Measurements from ENCODE around the gene SCG3. TPM values are rescaled to one million over a fixed set of nuclear protein-coding genes. Genes with fewer than 3 reads are reported as not detected.

Gene SCG3
- total and polyA plus RNA-seq, 10 donors = 0.06 to 0.16 TPM; not detected in 8

DNA sequence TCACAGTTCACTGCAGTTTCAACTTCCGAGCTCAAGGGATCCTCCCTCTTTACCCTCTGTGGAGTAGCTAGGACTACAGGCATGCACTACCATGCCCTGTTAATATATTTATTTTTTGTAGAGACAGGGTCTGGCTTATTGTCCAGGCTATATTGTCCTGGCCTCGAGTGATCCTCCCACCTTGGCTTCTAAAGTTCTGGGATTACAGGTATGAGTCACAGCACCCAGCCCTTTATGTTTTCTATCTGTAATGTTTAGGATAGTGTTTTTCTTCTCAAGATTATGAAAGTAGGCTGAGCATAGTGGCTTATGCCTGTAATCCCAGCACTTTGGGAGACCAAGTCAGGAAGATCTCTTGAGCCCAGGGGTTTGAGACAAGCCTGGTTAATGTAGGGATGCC is 11.9 kb upstream of the SCG3 start:
- intact Hi-C loops (cut with DNase I; ENCODE audit: low total_unique reads) = no loop called here
- no peak overlapping the region for H3K27ac ChIP-seq
- TF ChIP-seq POLR2AphosphoS5 (IDR thresholded peaks at IDR 0.05) (no peak), CTCF (IDR thresholded peaks at IDR 0.05 in 8 of 11, conservative IDR thresholded peaks at IDR 0.05 in 3 of 11) (no peak), POLR2A (IDR thresholded peaks at IDR 0.05) (no peak)
- H3K36me3 ChIP-seq = no peaks in the 10 kb centered on the region
- H3K27me3 ChIP-seq (replicated peaks in 1 of 7) = no peaks in the 10 kb centered on the region
- no peak for DNase-seq
- no peak overlapping the region for H3K4me3 ChIP-seq
- H3K9me3 ChIP-seq = no peaks in the 10 kb centered on the region
- 78 to 88% (median 82%) methylated on average over 2 of the region's 2 CpGs for WGBS, 5 donors
- H3K4me1 ChIP-seq = peaks cover 0 to 8% (median 0%) of the 10 kb centered on the region in 6 donors

GRCh38 chr15:51672155-51672687 is 9.1 kb upstream of the SCG3 start:
- no peak for DNase-seq
- Histone ChIP-seq H3K4me3 (no peak overlapping the region), H3K36me3 (no peaks in the 10 kb centered on the region), H3K4me1 (peaks cover 0 to 8% (median 0%) of the 10 kb centered on the region in 6 donors), H3K27ac (no peak overlapping the region), H3K9me3 (no peaks in the 10 kb centered on the region), H3K27me3 (replicated peaks in 1 of 7) (no peaks in the 10 kb centered on the region)
- WGBS, 5 donors = 43 to 56% (median 44%) methylated on average over 9 of the region's 9 CpGs
- TF ChIP-seq POLR2AphosphoS5 (IDR thresholded peaks at IDR 0.05) (no peak), CTCF (IDR thresholded peaks at IDR 0.05 in 8 of 11, conservative IDR thresholded peaks at IDR 0.05 in 3 of 11) (no peak), POLR2A (IDR thresholded peaks at IDR 0.05) (no peak)
- intact Hi-C loops (cut with DNase I; ENCODE audit: low total_unique reads) = no loop called here

GRCh38 chr15:51672913-51673857 is 8.1 kb upstream of the SCG3 start:
- WGBS, 5 donors = 48 to 71% (median 61%) methylated on average over 2 of the region's 2 CpGs

More at GRCh38 chr15:51672913-51673857, 8.1 kb upstream of the SCG3 start:
- Histone ChIP-seq H3K27me3 (replicated peaks in 1 of 7) (no peaks in the 10 kb centered on the region), H3K4me1 (peaks cover 0 to 8% (median 0%) of the 10 kb centered on the region in 6 donors), H3K9me3 (no peaks in the 10 kb centered on the region), H3K27ac (no peak overlapping the region), H3K36me3 (no peaks in the 10 kb centered on the region), H3K4me3 (no peak overlapping the region)
- intact Hi-C loops (cut with DNase I; ENCODE audit: low total_unique reads) = no loop called here
- TF ChIP-seq POLR2A (IDR thresholded peaks at IDR 0.05) = no peak
- TF ChIP-seq CTCF (IDR thresholded peaks at IDR 0.05 in 8 of 11, conservative IDR thresholded peaks at IDR 0.05 in 3 of 11) = no peak
- no peak for DNase-seq

All from spleen (tissue), 11 donors.